Activated CD8-positive, alpha-beta memory T cell treated with anti-CD3 and anti-CD28 coated beads for 4 hours (primary cell): ENCODE results near the gene MEX3B.
"Not testable (repeated sequence)": the region's sequence is repeated elsewhere in the genome, so short reads cannot be mapped to it uniquely, and the experiment has no call there.

Experiments
- DNase-seq, 2 donors: peaks; one replicate each; pipeline ENCODE4 v3.0.0-alpha.2; 2020; ENCODE audit warnings: low read depth in 2 of 2

The MEX3B gene

GRCh38 chr15:82005239-82005638, 40.6 kb downstream of the MEX3B start:
- no peak for DNase-seq

DNA sequence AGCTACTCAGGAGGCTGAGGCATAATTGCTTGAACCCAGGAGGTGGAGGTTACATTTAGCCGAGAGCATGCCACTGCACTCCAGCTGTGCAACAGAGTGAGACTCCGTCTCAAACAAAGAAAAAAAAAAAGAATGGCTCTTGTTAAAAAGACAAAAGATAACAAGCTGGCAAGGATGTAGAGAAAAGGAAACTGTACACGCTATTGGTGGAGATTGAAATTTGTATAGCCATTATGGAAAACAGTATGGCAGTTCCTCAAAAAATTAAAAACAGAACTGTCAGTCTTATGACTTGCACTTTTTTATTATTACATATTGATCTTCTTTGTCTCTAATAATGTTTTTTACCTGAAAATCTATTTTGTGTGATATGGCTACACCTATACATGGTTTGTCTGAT, 41.9 kb downstream of the MEX3B start:
- DNase-seq = no peak

DNA sequence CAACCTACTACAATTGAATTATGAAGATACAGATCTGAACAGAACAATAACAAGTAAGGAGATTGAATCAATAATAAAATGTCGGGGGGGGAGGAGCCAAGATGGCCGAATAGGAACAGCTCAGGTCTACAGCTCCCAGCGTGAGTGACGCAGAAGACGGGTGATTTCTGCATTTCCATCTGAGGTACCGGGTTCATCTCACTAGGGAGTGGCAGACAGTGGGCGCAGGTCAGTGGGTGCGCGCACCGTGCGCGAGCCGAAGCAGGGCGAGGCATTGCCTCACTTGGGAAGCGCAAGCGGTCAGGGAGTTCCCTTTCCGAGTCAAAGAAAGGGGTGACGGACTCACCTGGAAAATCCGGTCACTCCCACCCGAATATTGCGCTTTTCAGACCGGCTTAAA, 50.7 kb downstream of the MEX3B start:
- DNase-seq = not testable (repeated sequence)

- DNase-seq = no peak
These were observed 53.3 kb downstream of the MEX3B start for GRCh38 chr15:81992523-81992922.
